ENCODE data around the gene SOD1. TPM values are rescaled to one million over a fixed set of nuclear protein-coding genes. Genes with fewer than 3 reads are reported as not detected.

The SOD1 gene
- total RNA-seq, 1 donor from 2014 or later, result 164 TPM

GRCh38 chr21:31668651-31669491 lies 9.4 kb downstream of the SOD1 start:
- H3K4me1 Mint-ChIP-seq (ENCODE audit: low read depth), result peaks cover 16% of the 10 kb centered on the region
- peaks cover 24% of the 10 kb centered on the region for H3K36me3 Mint-ChIP-seq (ENCODE audit: insufficient read depth)
- no peaks in the 10 kb centered on the region for H3K27me3 Mint-ChIP-seq
- H3K4me3 Mint-ChIP-seq (ENCODE audit: low read depth), result no peak overlapping the region
- no peak for DNase-seq (ENCODE audit: low spot score, unreplicated experiment)
- H3K27ac Mint-ChIP-seq, result no peak overlapping the region
- H3K9me3 Mint-ChIP-seq (ENCODE audit: low read depth), result no peaks in the 10 kb centered on the region
- TF ChIP-seq CTCF (IDR thresholded peaks at IDR 0.05; ENCODE audit: unreplicated experiment), result no peak

- H3K27ac Mint-ChIP-seq, result no peak overlapping the region
- peaks cover 20% of the 10 kb centered on the region for H3K36me3 Mint-ChIP-seq (ENCODE audit: insufficient read depth)
- no peak for DNase-seq (ENCODE audit: low spot score, unreplicated experiment)
- no peaks in the 10 kb centered on the region for H3K27me3 Mint-ChIP-seq
- H3K9me3 Mint-ChIP-seq (ENCODE audit: low read depth), result no peaks in the 10 kb centered on the region
- H3K4me1 Mint-ChIP-seq (ENCODE audit: low read depth), result peaks cover 14% of the 10 kb centered on the region
- H3K4me3 Mint-ChIP-seq (ENCODE audit: low read depth), result no peak overlapping the region
- TF ChIP-seq CTCF (IDR thresholded peaks at IDR 0.05; ENCODE audit: unreplicated experiment), result no peak
Measured at GRCh38 chr21:31670070-31670469, 10.6 kb downstream of the SOD1 start.

GRCh38 chr21:31671146-31671716 lies 11.7 kb downstream of the SOD1 start:
- TF ChIP-seq CTCF (IDR thresholded peaks at IDR 0.05; ENCODE audit: unreplicated experiment), result no peak
- no peaks in the 10 kb centered on the region for H3K9me3 Mint-ChIP-seq (ENCODE audit: low read depth)
- no peak overlapping the region for H3K4me3 Mint-ChIP-seq (ENCODE audit: low read depth)

GRCh38 chr21:31671931-31672330 lies 12.4 kb downstream of the SOD1 start:
- peaks cover 12% of the 10 kb centered on the region for H3K4me1 Mint-ChIP-seq (ENCODE audit: low read depth)
- H3K9me3 Mint-ChIP-seq (ENCODE audit: low read depth), result no peaks in the 10 kb centered on the region
- H3K27ac Mint-ChIP-seq, result no peak overlapping the region
- no peak for DNase-seq (ENCODE audit: low spot score, unreplicated experiment)
- H3K4me3 Mint-ChIP-seq (ENCODE audit: low read depth), result no peak overlapping the region
- H3K36me3 Mint-ChIP-seq (ENCODE audit: insufficient read depth), result peaks cover 12% of the 10 kb centered on the region
- TF ChIP-seq CTCF (IDR thresholded peaks at IDR 0.05; ENCODE audit: unreplicated experiment), result no peak
- H3K27me3 Mint-ChIP-seq, result no peaks in the 10 kb centered on the region

More at GRCh38 chr21:31671146-31671716, 11.7 kb downstream of the SOD1 start:
- Mint-ChIP-seq H3K4me1 (ENCODE audit: low read depth) (peaks cover 12% of the 10 kb centered on the region), H3K36me3 (ENCODE audit: insufficient read depth) (peaks cover 16% of the 10 kb centered on the region), H3K27ac (peak overlapping the region; percentile 32), H3K27me3 (no peaks in the 10 kb centered on the region)
- DNase-seq (ENCODE audit: low spot score, unreplicated experiment), result no peak

- H3K4me1 Mint-ChIP-seq (ENCODE audit: low read depth), result peaks cover 12% of the 10 kb centered on the region
- H3K27ac Mint-ChIP-seq, result no peak overlapping the region
- TF ChIP-seq CTCF (IDR thresholded peaks at IDR 0.05; ENCODE audit: unreplicated experiment), result no peak
- DNase-seq (ENCODE audit: low spot score, unreplicated experiment), result no peak
- H3K4me3 Mint-ChIP-seq (ENCODE audit: low read depth), result no peak overlapping the region
- H3K36me3 Mint-ChIP-seq (ENCODE audit: insufficient read depth), result peaks cover 7% of the 10 kb centered on the region
- H3K27me3 Mint-ChIP-seq, result no peaks in the 10 kb centered on the region
- H3K9me3 Mint-ChIP-seq (ENCODE audit: low read depth), result no peaks in the 10 kb centered on the region
Measured at GRCh38 chr21:31673321-31673912, 13.9 kb downstream of the SOD1 start.
